Peyer's patch (tissue), 4 donors: ENCODE measurements around the gene SAMD11.

Experiments used
- CTCF ChIP-seq, 6 experiments: fragments of 450-650 bp in 4 of 6; fragments of 200-600 bp in 2 of 6; sonication (generic) in 1 of 6; IDR thresholded peaks; one replicate each; pipeline ENCODE4 v1.5.1; 2017 to 2019; ENCODE audit warnings: antibody characterized with exemption in 6 of 6, mild to moderate bottlenecking in 3 of 6, moderate library complexity in 1 of 6
- POLR2A ChIP-seq, 2 donors: fragments of 450-650 bp; IDR thresholded peaks; one replicate each; pipeline ENCODE4 v1.5.1; 2017; ENCODE audit warnings: antibody characterized with exemption in 2 of 2, mild to moderate bottlenecking in 2 of 2, moderate library complexity in 2 of 2

- TF ChIP-seq POLR2A (IDR thresholded peaks at IDR 0.05) (no peak), CTCF (IDR thresholded peaks at IDR 0.05) (no peak)
Measured at GRCh38 chr1:903305-903704, 20.4 kb upstream of the SAMD11 start.
